Transverse colon (tissue), 4 donors: ENCODE data around the gene NRCAM. TPM values are rescaled to one million over a fixed set of nuclear protein-coding genes. Genes with fewer than 3 reads are reported as not detected.

Experiments used
- DNase-seq: peaks from one replicate; pipeline ENCODE4 v3.0.0-alpha.2; 2019
- H3K27ac ChIP-seq, 4 donors: fragments of 200-600 bp; sonication (generic); 2 replicates each; pipeline ENCODE4 v1.5.1; 2016 to 2018; ENCODE audit warnings: inconsistent platforms in 4 of 4
- H3K27me3 ChIP-seq: fragments of 200-600 bp; sonication (generic); 2 replicates; pipeline ENCODE4 v1.5.1; 2017; ENCODE audit warnings: inconsistent platforms
- H3K36me3 ChIP-seq, 4 donors: fragments of 200-600 bp; sonication (generic); 2 replicates each; pipeline ENCODE4 v1.5.1; 2017 to 2019; ENCODE audit warnings: inconsistent platforms in 4 of 4
- H3K4me1 ChIP-seq, 4 donors: fragments of 200-600 bp; sonication (generic); 2 replicates each; pipeline ENCODE4 v1.5.1; 2017 to 2020; ENCODE audit warnings: inconsistent platforms in 4 of 4
- H3K4me3 ChIP-seq, 4 donors: fragments of 200-600 bp; sonication (generic); 1 replicate in 1 of 4; 2 replicates in 3 of 4; pipeline versions ENCODE4 v1.5.1 to v1.6.1; 2017 to 2019; ENCODE audit warnings: inconsistent platforms in 4 of 4
- H3K9me3 ChIP-seq, 2 donors: fragments of 200-600 bp; sonication (generic); 2 replicates each; pipeline ENCODE4 v1.5.1; 2017 to 2019; ENCODE audit warnings: inconsistent platforms in 2 of 2
- CTCF ChIP-seq, 5 experiments: fragments of 200-600 bp in 3 of 5; fragments of 450-650 bp in 2 of 5; sonication (generic) in 3 of 5; IDR thresholded peaks; 1 replicate in 2 of 5; 2 replicates in 3 of 5; pipeline ENCODE4 v1.5.1; 2016 to 2017; ENCODE audit warnings: antibody characterized with exemption in 5 of 5, inconsistent platforms in 3 of 5, mild to moderate bottlenecking in 2 of 5, moderate library complexity in 1 of 5
- EP300 ChIP-seq: sonication (generic); formaldehyde crosslinking; IDR thresholded peaks from one replicate; pipeline ENCODE4 v1.6.1; 2017; ENCODE audit warnings: antibody characterized with exemption, low read depth
- POLR2A ChIP-seq: fragments of 450-650 bp; IDR thresholded peaks from one replicate; pipeline ENCODE4 v1.6.1; 2016; ENCODE audit warnings: antibody characterized with exemption, mild to moderate bottlenecking, moderate library complexity
- POLR2AphosphoS5 ChIP-seq, 3 donors: sonication (generic); formaldehyde crosslinking; IDR thresholded peaks; one replicate each; pipeline ENCODE4 v1.6.1; 2016; ENCODE audit warnings: antibody characterized with exemption in 3 of 3
- WGBS, 2 donors: methylation state at CpG; one replicate each; pipeline ENCODE4 v1.1.5; 2018; ENCODE audit warnings: low coverage in 1 of 2; 5-methylcytosine and 5-hydroxymethylcytosine counted together
- in situ Hi-C, 4 donors: fragments of 200-750 bp; cut with MboI; loops; one replicate each; pipeline versions ENCODE4 v1.15.0 to v1.15.1; 2017; ENCODE audit warnings: low sequenced_read_pairs in 3 of 4, low pct_ligation_motif_present in 1 of 4, low pct_unique_long_range_greater_than_20kb in 1 of 4
- intact Hi-C: fragments of 100-400 bp; cut with DNase I; formaldehyde crosslinking; loops from one replicate; pipeline ENCODE4 v1.15.1; 2023; ENCODE audit warnings: low total_unique reads
- total RNA-seq, 4 donors: library from RNA; depleted of rRNA; stranded (reverse); fragments of >200 nt; gene quantifications; one replicate each; pipeline ENCODE4 v1.1.0, GENCODE V29; 2016

The NRCAM gene
- total RNA-seq, 4 donors from 2014 or later: 0.60 to 2.5 (median 1.8) TPM

GRCh38 chr7:108464743-108465142 lies 8.5 kb upstream of the NRCAM start:
- in situ Hi-C loops (no loop called here), intact Hi-C loops (no loop called here)
- Histone ChIP-seq H3K27ac (no peak overlapping the region), H3K4me1 (no peaks in the 10 kb centered on the region), H3K9me3 (no peaks in the 10 kb centered on the region), H3K27me3 (peaks cover 2% of the 10 kb centered on the region), H3K36me3 (no peaks in the 10 kb centered on the region), H3K4me3 (no peak overlapping the region)
- TF ChIP-seq CTCF (IDR thresholded peaks at IDR 0.05) (no peak), EP300 (no peak), POLR2AphosphoS5 (IDR thresholded peaks at IDR 0.05) (no peak), POLR2A (no peak)
- WGBS, 2 donors: 87 to 92% methylated on average over 2 of the region's 2 CpGs
- DNase-seq: no peak

DNA sequence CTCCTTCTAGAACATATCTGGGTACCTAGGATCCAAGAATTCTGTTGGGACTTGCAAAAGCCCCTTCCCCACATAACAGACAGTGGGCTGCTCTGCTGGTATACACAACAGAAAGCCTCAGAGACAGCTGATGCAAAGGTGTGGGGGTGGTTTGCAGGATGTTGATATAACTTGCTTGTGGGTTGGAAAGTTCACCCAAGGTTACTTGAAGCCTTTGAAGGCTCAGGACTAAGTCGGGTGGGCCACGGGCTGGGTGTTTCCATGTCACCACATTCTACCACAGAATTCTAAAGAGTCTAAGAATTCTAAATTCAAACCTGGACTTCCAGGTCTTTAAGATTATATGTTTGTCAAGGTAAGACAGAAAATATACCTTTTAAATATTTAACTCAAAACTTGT lies 7.4 kb upstream of the NRCAM start:
- H3K4me3 ChIP-seq: no peak overlapping the region
- H3K4me1 ChIP-seq: no peaks in the 10 kb centered on the region
- in situ Hi-C loops (no loop called here), intact Hi-C loops (no loop called here)
- H3K36me3 ChIP-seq: no peaks in the 10 kb centered on the region
- TF ChIP-seq POLR2A (no peak), POLR2AphosphoS5 (IDR thresholded peaks at IDR 0.05) (no peak), EP300 (no peak)
- H3K9me3 ChIP-seq: no peaks in the 10 kb centered on the region
- DNase-seq: no peak
- 60% methylated on average over 2 of the region's 2 CpGs; no CpG with 5 or more reads in 1 of the 2 donors for WGBS, 2 donors
- no peak overlapping the region for H3K27ac ChIP-seq
- H3K27me3 ChIP-seq: peaks cover 13% of the 10 kb centered on the region

GRCh38 chr7:108461840-108462239 lies 5.6 kb upstream of the NRCAM start:
- no peak overlapping the region for H3K4me3 ChIP-seq
- H3K36me3 ChIP-seq: no peaks in the 10 kb centered on the region
- WGBS, 2 donors: 87 to 89% methylated on average over 2 to 3 of the region's 3 CpGs
- in situ Hi-C loops (no loop called here), intact Hi-C loops (no loop called here)
- peaks cover 31% of the 10 kb centered on the region for H3K27me3 ChIP-seq
- peaks cover 0 to under 1% (median under 1%) of the 10 kb centered on the region in 4 donors for H3K4me1 ChIP-seq
- no peak for DNase-seq
- TF ChIP-seq POLR2A (no peak), EP300 (no peak), POLR2AphosphoS5 (IDR thresholded peaks at IDR 0.05) (no peak), CTCF (IDR thresholded peaks at IDR 0.05) (no peak)
- H3K9me3 ChIP-seq: no peaks in the 10 kb centered on the region
- H3K27ac ChIP-seq: no peak overlapping the region

DNA sequence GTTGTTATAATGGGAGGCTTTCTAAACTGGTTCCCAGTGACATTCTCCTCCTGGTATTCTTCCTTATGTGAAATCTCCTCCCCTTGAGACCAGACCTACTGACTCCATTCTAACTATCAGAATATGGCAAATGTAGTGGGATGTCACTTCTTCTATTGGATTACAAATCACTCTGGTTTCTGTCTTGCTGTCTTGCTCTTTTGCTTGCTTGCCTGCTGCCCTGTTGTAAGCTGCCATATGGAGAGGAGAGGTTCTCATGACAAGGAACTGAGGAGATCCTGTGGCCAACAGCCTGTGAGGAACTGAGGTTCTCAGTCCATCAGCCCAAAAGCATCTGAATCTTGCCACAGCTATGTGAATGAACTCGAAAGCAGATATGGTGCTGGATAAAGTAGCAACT lies 4.7 kb upstream of the NRCAM start:
- Histone ChIP-seq H3K4me1 (peaks cover 0 to 8% (median 4%) of the 10 kb centered on the region in 4 donors), H3K27me3 (peaks cover 40% of the 10 kb centered on the region), H3K4me3 (no peak overlapping the region), H3K36me3 (no peaks in the 10 kb centered on the region), H3K27ac (no peak overlapping the region), H3K9me3 (no peaks in the 10 kb centered on the region)
- TF ChIP-seq CTCF (IDR thresholded peaks at IDR 0.05) (no peak), POLR2A (no peak), EP300 (no peak), POLR2AphosphoS5 (IDR thresholded peaks at IDR 0.05) (no peak)
- intact Hi-C loops: no loop called here
- in situ Hi-C loops: no loop called here
- DNase-seq: no peak
- 33 to 86% methylated on average over 1 of the region's 1 CpG for WGBS, 2 donors

DNA sequence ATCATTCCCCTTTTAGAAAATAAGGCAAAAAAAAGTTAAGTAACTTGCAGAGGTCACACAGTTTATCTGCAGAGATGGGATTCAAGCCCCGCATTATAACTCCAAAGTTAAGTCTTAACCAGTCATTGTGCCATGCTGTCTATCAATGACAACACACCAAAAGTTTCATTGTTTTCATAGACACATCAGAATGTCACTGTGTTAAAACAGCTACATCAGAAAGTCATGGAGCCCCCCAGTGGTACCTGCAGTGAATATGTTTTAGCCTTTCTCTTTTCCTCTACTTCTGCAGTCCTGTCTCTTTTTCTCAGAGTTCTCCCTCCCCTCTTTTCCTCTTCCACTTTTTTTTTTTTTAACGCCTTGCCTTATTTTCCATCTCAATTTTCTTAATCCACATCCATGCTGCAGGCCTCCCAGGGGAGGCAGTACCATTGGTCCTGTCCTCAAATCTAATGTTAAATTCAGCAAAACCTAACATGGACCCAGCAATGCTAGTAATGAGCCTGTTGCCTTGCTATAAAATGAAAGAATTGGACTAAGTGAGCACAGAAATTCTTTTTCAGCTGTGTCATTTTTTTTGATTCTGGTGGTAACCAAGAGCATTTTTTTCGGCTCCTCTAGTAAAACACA lies 3.8 kb upstream of the NRCAM start:
- in situ Hi-C loops (no loop called here), intact Hi-C loops (no loop called here)
- peaks cover 49% of the 10 kb centered on the region for H3K27me3 ChIP-seq
- H3K9me3 ChIP-seq: no peaks in the 10 kb centered on the region
- H3K36me3 ChIP-seq: no peaks in the 10 kb centered on the region
- TF ChIP-seq EP300 (no peak), CTCF (IDR thresholded peaks at IDR 0.05) (peak in 2 of 5 experiments; percentile 20 to 28)
- no peak overlapping the region for H3K27ac ChIP-seq
- DNase-seq: no peak
- 66 to 69% methylated on average over 3 of the region's 3 CpGs for WGBS, 2 donors
- H3K4me3 ChIP-seq: no peak overlapping the region
- peaks cover 3 to 17% (median 12%) of the 10 kb centered on the region in 4 donors for H3K4me1 ChIP-seq
